Right lobe of liver (tissue), 4 donors: ENCODE results near the gene PPP1R3C.

Experiments used
- CTCF ChIP-seq, 4 donors: fragments of 200-600 bp in 3 of 4; fragments of 450-650 bp in 1 of 4; IDR thresholded peaks; one replicate each; pipeline versions ENCODE4 v1.5.1 to v1.8.0; 2016 to 2022; ENCODE audit warnings: antibody characterized with exemption in 4 of 4, mild to moderate bottlenecking in 2 of 4
- POLR2A ChIP-seq: fragments of 450-650 bp; IDR thresholded peaks from one replicate; pipeline ENCODE4 v1.6.1; 2017; ENCODE audit warnings: antibody characterized with exemption, mild to moderate bottlenecking
- donor health status: DM: no; HTN: no; CAD: no.
- donor health status: DM: no; HTN: no; CAD: no.
- donor health status: DM: no; HTN: yes; CAD: no.

GRCh38 chr10:91590904-91591796 lies 41.7 kb downstream of the PPP1R3C start:
- TF ChIP-seq CTCF (IDR thresholded peaks at IDR 0.05) (no peak), POLR2A (no peak)
